ENCODE measurements around the gene AIG1.

The AIG1 gene

DNA sequence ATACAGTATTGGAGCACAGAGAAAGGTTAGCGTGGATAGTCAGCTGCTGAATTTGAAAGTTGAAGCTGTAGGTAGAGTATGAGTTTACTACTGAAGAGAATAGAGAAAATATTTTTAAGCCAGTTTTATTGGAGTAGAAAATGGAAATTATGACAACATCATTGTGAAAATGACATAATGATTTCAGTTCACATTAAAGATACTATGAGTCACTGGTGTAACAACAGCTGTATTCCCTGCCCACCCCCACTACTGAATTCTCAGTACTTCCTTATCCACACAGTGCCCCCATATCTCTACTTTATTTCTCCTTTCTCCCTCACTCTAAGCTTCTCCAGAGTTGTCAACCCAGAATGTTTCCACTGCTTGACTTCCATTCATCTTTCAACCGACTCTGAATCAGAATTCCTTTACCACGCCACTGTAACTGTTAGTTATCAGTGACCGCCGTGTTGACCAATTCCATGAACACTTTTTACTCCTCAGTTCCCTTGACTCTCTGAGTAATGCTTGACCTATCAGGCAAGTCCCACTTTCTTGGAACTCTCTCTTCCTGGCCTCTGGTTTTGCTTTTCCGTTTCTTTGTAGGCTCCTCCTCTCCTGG, 139.6 kb downstream of the AIG1 start:
- DNase-seq: no peak

DNA sequence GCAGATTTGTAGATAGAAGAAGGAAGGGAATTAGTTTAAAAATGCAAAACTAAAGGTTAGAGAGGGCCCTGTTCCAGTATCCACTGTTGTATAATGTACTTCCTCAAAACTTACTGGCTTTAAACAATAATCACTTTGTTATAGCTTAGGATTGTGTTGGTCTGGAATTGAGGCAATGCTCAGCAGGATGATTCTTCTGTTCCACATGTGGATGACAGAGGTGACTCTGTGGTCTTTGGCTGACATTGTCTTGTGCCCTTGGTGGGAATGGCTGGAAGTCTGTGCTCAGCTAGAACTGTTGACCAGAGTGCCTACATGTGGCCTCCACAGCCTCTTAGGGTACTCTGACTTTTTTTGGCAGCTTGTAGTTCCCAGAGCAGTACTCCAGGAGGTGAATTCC, 143.4 kb downstream of the AIG1 start:
- no peak for DNase-seq

DNA sequence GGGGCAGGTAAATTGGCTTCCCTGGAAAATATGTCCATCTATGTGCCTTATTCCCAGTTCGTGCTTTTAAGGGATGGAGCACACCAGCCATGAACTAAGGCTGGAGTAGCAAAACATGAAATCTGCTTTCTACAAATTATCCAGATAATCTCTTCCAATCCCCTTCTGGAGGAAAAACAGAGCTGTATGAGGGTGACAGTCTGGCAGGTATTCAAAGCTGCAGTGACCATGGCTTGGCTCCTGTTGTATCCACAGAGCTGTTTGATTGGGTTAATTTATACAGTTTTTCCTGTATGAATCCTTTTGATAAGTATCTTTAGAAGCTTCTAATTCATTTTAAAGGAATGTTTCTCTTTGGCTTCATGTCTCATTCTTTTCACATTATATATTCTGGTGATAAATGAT, 144.4 kb downstream of the AIG1 start:
- DNase-seq: no peak

DNA sequence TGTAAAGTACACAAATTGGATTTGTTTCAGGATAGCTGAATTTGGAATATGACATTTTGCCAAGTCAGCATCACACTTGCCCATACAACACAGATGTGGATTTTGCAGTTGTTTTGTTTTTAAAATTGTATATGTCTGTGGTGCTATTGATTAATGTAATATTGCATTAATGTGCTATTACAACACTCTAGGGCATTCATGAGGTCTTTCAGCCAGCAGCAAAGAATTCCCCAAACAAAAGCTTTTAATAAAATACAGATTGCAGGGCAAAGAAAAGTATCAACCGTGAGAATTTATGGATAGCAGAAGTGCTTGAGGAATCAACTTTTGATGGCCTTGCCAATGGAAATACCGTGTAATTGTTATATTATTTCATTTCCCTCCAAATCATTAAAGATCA, 144.9 kb downstream of the AIG1 start:
- DNase-seq: no peak

DNA sequence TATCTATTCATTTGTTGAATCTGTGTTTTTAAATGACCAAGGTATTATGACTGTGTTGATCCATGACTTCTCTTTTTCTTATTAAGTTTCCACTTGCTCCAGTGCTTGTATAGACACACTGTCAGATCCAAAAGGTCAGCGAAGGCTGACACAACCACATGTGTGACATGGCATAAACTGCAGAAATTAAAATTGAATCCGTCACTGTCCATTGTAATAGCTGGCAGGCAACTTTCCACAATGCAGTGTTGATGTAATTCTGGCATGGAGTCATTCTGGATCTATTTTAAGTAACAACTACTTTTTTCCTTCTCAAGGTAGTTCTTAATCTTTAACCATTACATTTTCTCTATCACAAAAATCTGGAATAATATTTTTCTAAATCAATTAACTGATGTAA, 145.3 kb downstream of the AIG1 start:
- no peak for DNase-seq

DNA sequence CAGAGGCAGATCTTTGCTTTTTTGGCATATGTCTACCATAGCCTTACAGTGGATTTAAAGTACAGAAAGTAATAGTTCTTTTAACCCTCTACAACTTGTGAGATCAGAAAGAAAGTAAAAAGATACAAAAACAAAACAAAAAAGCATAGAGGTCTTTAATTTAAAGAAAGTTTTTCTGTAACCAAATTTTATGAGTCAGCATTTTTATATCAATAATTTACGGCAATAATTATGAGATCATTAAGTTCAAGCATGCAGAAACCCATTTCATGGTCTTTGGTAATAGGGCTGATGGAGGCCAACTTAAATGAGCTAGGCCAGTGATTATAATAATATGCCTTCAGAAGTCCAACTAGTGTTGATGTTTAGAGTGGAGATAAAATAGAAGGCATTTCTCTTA, 145.9 kb downstream of the AIG1 start:
- no peak for DNase-seq

DNA sequence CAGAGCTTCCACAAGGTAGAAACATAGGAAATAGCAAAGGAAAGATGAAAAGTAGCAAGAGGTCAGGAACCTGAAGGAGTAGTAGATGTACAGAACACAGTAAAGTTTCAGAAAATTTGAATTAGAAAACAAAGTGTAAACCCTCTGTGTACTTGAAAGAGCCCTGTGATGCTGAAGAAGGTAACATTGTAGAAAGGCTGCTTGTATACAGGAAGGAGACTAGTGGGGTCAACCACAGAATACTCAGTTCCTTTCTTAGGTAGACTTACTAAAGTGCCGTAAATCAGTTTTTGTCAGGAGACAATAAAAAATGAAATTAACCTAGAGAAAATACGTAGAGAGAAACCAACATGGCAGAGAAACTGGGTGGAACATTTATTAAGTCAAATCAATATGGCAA, 149.7 kb downstream of the AIG1 start:
- no peak for DNase-seq

DNA sequence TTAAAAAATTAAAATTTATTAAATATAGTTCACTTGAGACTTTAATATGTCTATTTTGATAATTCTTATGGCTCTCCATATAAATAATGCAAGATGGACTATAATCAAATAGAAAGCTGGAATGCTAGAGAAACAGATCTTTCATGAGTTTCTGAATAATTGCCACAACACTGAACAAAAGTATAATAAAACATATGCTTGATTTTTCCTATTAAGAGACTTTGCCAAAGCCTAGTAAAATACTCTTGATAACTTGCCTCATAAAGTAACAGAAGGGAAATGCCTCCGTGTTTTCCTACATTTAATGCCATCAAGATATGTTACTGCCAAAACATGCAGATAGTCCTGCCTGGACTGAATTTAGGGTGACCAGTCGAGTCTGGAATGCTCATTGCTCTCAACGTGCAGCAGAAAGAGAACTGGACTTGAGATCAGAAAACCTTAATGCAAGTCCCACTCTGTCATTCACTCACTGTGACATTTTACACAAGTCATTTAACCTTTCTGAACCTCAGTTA, 153.2 kb downstream of the AIG1 start:
- DNase-seq: no peak

DNA sequence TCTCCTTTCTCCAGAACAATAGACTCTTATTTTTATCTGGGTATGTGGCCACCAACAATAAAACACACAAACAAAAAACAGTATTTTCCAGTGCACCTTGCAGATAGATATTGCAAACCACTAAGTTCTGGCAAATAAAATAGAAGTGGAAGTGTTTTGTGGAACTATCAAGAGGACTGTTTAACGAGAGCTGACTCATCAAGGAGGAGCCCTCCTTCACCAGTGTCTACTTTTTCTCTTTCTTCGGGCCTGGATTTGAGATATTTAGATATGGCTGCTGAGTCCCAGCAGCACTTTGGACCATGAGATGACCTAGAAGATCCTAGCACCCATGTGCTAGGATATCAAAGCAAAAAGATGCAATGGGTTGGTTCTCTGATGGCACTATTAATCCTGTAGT, 154.7 kb downstream of the AIG1 start:
- DNase-seq: no peak

DNA sequence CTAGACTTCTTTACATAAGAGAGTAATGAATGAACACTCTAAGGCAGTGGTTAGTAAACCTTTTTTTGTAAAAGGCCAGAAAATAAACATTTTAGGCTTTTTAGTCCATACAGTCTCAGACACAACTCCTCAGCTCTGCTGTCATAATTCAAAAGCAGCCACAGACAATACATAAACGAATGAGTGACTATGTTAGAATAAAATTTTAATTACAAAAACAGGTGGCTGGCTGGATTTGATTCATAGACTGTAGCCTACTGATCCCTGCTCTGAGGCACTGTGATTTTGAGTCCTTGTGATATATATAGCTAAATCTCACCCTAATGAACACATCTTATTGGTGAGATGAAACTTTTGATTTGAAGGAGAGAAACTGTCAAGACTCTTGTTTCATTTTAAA, 155.1 kb downstream of the AIG1 start:
- no peak for DNase-seq

DNA sequence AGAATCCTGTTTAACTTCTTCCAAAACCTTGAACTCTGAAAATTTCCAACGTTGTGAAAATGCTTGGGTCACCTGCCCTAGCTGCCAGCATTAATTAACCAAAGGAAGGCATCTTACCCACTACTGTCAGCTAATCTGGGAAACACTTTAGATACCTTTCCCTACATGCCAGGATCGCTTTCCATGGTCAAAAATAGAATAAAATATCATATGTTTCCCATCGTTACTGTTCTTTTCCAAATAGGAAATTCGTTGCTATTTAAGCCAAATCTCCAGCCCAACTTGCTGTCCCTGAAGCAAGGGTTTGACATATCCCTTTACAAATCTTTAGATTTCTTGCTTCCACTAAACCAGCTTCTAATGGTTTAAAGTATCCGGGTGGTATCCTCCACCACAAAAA, 157.5 kb downstream of the AIG1 start:
- no peak for DNase-seq

DNA sequence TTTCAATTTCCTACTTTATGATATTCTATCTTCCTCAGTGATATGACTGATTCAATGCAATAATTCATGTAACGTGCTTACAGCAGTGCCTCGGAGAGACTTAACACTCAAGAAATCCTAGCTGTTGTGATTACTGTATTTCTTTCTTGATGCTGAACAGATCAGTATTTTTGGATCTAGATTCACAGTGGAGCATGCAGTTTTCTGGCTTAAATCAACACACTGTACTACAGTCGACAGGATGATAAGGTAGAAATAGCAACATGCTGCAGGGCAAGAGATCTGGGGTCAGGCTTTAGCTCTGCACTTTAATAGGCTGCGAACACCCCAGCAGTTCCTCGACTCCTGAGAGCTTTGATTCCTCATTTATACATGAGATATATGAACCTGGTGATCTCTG, 161.0 kb downstream of the AIG1 start:
- no peak for DNase-seq

DNA sequence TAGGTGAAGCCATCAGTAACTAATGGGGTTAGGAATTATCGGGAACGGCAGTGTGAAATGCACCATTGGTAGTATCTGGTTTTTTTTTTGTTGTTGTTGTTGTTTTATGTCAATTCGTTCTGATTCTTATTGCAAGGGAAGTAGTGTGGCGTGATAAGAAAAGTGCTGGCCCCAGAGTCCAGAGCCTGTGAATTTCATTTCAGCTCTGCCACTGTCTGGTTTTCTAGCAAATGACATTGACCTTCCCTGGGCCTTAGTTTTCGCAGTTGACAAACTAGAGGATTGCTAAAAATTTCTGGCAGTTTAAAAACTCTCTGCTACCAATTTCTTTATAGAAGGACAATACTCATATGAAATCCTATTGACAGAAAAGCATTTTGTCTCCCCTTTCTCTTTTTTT, 161.6 kb downstream of the AIG1 start:
- DNase-seq: no peak

DNA sequence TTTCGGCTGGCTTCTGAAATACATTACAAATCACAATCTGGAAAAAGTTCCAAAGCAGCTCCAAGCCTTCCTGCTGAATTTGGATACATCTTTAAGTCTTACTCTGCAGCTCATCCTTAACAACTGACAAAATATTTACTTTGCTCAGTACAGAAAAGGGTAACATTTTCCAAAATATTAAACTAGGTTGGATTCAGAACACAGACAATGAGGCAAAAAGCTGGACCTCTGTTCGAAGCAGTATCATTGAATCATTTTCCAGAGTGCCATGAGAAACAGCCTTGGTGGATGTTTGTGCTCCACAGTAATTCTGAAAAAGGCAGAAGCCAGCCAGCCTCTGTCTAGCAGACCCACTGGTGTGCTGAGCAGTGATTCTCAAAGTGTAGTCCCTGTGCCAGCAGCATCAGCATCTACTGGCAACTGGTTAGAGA, 162.1 kb downstream of the AIG1 start:
- DNase-seq: no peak

DNA sequence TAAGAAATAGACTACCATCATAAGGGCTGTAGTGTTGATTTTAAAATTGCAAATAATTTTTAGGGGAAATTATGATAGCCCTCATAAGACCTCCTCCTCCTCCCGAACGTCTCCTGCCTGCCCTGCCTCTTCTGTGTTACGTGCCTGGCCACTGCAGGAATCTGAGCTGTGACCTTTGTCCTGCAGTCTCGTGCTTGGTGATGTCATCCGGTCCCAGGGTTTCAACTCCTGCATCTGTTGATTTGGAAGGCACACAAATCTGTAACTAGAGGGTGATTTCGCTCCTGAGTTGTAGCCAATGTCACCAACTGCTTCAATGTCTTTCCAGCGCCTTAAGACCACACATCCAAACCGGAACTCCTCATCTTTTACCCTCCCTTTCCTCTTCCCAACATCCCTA, 163.2 kb downstream of the AIG1 start:
- no peak for DNase-seq

DNA sequence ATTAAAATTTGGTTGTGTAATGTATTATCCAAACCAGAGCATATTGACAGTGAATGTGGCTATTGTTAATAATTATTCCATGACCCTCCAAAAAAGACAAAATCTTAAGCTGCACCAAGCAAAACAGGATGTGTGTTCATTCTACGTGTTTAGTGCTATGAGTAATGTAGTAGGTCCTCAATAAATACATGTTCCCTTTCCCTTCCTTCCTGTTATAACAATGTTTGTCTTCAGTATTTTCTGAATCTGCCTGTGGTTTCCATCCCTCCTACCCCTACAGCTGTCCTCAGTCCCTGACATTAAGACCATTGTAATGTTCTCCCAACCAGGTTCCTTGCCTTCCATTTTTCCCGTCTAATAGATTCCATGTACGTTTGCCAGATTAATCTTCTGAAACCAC, 163.8 kb downstream of the AIG1 start:
- no peak for DNase-seq

DNA sequence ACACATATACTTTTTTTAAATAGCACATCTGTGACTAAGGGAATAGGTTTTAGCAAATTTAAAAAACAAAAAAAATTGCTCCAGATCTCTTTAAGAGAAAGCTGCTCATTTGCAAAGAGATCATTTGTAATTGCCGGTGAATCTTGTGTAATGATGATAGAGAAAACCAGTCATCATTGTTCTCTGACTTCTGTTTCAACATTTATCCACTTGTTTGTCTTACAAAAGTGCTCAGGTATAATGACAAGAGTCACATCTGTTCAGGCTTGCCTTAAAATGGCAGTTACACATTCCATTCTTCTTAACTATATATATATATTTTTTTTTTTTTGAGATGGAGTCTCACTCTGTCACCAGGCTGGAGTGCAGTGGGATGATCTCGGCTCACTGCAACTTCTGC, 165.2 kb downstream of the AIG1 start:
- DNase-seq: no peak

DNA sequence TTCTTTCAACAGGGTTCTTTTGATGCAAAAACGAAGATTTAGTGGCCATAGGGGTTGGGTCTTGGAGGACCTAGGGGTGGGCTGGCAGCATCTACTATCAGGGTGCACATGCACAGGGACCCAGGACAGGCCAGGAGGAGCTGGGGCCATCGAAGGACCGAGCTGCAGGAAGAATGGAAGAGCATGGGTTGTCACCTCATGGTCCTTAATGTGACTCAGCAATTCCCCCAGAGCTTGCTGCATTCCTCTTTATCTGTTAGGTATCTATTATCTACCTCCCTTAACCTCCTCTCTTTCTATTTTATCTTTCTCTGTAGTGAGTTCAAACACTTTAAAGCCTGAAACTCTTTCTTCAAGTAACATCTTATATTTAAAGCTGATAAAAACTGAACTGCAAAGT, 167.0 kb downstream of the AIG1 start:
- no peak for DNase-seq

DNA sequence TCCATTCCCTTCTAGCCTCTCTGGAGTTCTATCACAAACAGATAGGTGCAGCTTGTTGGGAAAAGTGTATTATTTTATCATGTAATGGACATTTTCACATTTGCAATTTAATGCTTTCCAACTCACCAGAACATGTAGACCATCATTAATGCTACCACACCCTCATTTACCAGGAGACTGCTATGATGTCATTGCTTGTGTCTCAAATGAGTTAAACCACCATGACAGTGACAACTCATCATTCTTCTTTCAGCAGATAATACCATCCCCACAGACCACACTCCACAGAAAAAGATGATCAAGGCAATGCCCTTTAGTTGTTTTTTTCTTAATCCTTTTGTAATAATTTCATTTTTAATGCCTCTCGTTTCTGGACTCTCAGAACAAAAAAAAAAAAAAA, 168.7 kb downstream of the AIG1 start:
- no peak for DNase-seq

DNA sequence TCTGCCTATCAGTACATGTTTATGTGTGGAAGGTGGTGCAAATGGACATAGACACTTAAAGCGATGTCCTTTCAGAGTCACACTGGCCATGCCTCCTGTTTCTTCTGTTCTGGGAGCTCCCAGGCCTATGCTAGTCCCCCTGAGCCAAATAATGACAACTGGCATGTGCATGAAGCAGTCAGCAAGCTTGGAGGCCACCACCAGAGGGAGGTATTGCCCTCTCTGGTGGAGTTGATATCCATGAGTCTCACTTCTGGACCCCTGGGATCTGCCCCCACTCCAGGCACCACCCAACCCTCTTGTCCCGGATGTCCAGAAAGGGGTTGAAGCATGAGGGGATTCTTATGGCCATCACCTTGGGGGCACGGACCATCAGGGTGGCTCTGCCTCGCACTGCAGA, 172.2 kb downstream of the AIG1 start:
- DNase-seq: no peak

DNA sequence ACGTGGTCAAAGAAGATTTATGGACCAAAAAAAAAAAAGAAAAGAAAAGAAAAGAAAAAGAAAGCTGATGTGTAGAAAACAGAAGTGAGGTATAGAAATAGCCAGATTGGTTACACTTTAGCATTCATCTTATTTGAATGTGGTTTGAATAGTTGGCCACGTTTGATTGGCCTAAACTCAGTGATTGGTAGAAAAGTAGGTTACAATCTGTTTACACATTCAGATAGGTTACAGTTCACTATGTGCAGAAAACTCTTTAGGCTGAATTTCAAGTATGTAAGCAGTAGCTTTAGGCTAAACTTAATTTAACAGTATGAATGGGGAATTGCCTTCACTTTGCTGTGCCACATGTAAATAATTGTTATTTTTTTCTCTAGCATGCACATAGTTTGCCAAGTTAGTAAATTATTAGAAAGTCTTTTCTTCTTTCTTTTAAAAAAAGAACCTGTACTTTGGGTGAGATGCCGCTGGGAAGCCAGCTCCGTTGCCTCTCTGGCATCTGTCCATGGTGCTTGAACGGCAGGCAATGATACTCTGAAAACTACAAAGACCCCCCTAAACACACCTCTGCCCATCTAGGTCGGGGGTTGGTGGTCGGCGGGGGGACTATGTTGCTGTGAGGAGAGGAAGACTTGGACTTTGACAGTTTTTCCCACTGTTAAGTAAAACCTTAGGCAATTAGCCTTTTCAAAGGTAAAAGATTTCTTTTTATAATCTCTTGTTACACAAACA, 173.0 kb downstream of the AIG1 start:
- no peak for DNase-seq

DNA sequence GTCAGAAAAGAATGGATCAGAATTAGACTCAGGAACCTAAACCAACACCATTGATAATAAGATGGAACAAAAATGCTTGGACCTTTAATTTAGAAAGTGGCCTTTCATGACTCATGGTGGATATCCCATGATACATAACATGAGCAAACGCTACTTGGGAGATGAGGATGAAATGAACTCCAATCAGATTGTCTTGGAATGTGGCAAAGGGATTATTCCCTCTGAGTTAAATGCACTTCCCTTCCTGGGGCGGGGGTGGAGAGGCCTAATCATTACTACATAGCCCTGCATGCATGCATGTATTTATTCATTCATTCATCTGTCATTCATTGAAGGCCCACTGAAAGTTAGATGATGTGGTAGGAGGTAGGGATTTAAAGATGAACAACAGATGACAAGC, 174.0 kb downstream of the AIG1 start:
- DNase-seq: no peak

DNA sequence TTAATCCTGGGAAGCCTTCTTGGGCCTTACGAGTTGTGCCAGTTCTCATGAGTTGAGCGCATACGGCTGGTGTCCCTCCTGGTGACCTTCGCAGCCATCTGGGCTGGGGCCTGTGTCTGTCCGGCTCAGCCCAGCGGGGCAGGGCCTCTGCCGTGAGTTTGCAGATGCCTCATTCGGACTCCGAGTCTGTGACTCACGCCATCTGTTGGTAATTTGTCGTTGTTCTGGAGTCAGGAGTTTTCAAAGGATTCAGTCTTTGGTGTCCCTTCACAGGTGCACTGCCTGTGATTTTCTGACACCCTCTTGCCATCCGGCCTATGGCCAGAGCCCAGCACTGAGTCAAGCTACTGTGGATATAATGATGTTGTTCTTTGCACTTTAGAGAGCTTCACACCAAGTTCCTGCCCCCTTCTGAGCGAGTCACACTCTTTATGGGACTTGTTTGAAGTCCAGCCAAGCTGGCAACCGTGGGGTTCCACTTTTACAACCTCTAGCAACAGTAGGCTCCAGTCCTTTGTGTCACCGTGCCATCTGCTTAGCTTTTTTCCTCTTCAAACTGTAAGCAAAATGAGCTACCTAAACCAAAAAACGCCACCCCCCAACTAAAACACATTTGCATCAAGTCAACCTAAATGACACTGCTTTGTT, 175.6 kb downstream of the AIG1 start:
- no peak for DNase-seq

DNA sequence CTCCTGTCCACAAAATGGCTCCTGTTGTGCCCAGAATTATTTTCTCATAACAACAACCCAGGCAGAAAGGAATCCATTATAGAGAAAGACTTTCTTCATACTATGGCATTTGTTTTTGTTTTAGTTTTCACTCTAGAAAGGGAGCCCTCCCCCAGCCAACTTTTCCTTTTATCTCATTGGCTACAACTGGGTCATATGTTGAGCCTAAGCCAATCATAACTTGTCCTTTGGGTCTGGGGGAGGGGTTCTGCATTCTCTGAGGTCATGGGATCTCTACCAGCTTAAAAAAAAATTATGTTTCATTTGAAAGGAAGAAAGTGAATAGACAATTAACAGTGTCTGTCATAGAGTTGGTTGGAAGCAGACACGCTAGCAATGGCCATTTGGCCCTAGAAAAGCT, 177.6 kb downstream of the AIG1 start:
- no peak for DNase-seq
